HepG2 (cell line): ENCODE data around the gene SPATA7. TPM values are rescaled to one million over a fixed set of nuclear protein-coding genes. Genes with fewer than 3 reads are reported as not detected.

Experiments
- ATAC-seq: fragments of 200-7000 bp; cut with Tn5 transposase; 3 replicates; pipeline ENCODE4 v1.9.1; 2020; ENCODE audit warnings: mild to moderate bottlenecking, moderate library complexity
- BruUV-seq: library from RNA; stranded (reverse); fragments of 400-500 nt; replicated peaks from 2 replicates; lab custom pipeline; 2021; lab: Mats Ljungman, UMichigan
- CTCF ChIA-PET: fragments of 300-600 bp; formaldehyde crosslinking; extraction: SDS; loops from one replicate; lab custom pipeline; 2021; ENCODE audit warnings: low total read pairs, inconsistent platforms, low intra/inter-chr PET ratio; lab: Yijun Ruan, JAX
- POLR2A ChIA-PET: fragments of 350-600 bp; sonication (Branson Sonifier 250); formaldehyde crosslinking; loops from one replicate; lab custom pipeline; 2020; ENCODE audit warnings: antibody characterized with exemption, inconsistent platforms; lab: Yijun Ruan, JAX
- DNase-seq: peaks from one replicate; pipeline ENCODE4 v3.0.0-alpha.2; 2015; ENCODE audit warnings: low spot score
- FAIRE-seq: peaks from 3 replicates; lab custom pipeline; 2011; peaks lifted over from hg19 to GRCh38; lab: Jason Lieb, UNC
- H2AFZ ChIP-seq: one replicate; pipeline ENCODE4 v1.6.1; 2011; ENCODE audit warnings: low read length, inconsistent platforms
- H3K27ac ChIP-seq: fragments of 300-600 bp; 3 replicates; pipeline ENCODE4 v1.8.0; 2011; ENCODE audit warnings: mixed run types, mild to moderate bottlenecking, mixed read lengths, low read length, inconsistent platforms; ENCODE audit not compliant: insufficient read depth; ENCODE audit errors: extremely low read length
- H3K27me3 ChIP-seq, 2 experiments: fragments of 200-600 bp in 1 of 2; 2 replicates in 1 of 2; 3 replicates in 1 of 2; pipeline versions ENCODE4 v1.6.0 to v1.8.0; 2011; ENCODE audit warnings: low read length in 2 of 2, mild to moderate bottlenecking in 2 of 2, moderate library complexity in 2 of 2, inconsistent platforms in 1 of 2; ENCODE audit not compliant: insufficient read depth in 2 of 2, control insufficient read depth in 1 of 2
- H3K36me3 ChIP-seq, 2 experiments: fragments of 200-600 bp in 1 of 2; replicated peaks in 1 of 2; 2 replicates in 1 of 2; 3 replicates in 1 of 2; pipeline versions ENCODE4 v1.5.1 to v1.8.0; 2011; ENCODE audit warnings: low read length in 2 of 2, inconsistent platforms in 1 of 2; ENCODE audit not compliant: insufficient read depth in 2 of 2, control insufficient read depth in 1 of 2
- H3K4me1 ChIP-seq: 2 replicates; pipeline ENCODE4 v1.5.1; 2012; ENCODE audit warnings: low read length, inconsistent platforms; ENCODE audit not compliant: insufficient read depth
- H3K4me2 ChIP-seq: 2 replicates; pipeline ENCODE4 v1.6.0; 2011; ENCODE audit warnings: low read depth, low read length, inconsistent platforms
- H3K4me3 ChIP-seq, 3 experiments: fragments of 200-600 bp in 1 of 3; sonication (generic), shearing (Covaris generic) in 1 of 3; replicated peaks in 1 of 3; 2 replicates each; pipeline ENCODE4 v1.5.1; 2011 to 2016; ENCODE audit warnings: low read length in 3 of 3, inconsistent platforms in 2 of 3, low read depth in 2 of 3, mild to moderate bottlenecking in 2 of 3, control low read depth in 1 of 3, mixed read lengths in 1 of 3; ENCODE audit not compliant: insufficient read depth in 1 of 3
- H3K79me2 ChIP-seq: one replicate; pipeline ENCODE4 v1.6.1; 2011; ENCODE audit warnings: low read length, inconsistent platforms; ENCODE audit not compliant: insufficient read depth
- H3K9ac ChIP-seq: 2 replicates; pipeline ENCODE4 v1.6.0; 2011; ENCODE audit warnings: mild to moderate bottlenecking, low read depth, low read length, inconsistent platforms; ENCODE audit not compliant: insufficient read depth
- H3K9me3 ChIP-seq: 2 replicates; pipeline ENCODE4 v1.5.1; 2012; ENCODE audit warnings: mild to moderate bottlenecking, low read length
- H4K20me1 ChIP-seq: 2 replicates; pipeline ENCODE4 v1.6.0; 2011; ENCODE audit warnings: inconsistent platforms, mild to moderate bottlenecking, low read length, moderate library complexity; ENCODE audit not compliant: insufficient read depth
- ARID3A ChIP-seq: IDR thresholded peaks from 2 replicates; pipeline ENCODE4 v1.6.1; 2012; ENCODE audit warnings: low read depth, low read length, improper control_type of control experiment
- PAXIP1 ChIP-seq: sonication (generic); formaldehyde crosslinking; conservative IDR thresholded peaks from 2 replicates; pipeline ENCODE4 v1.4.0; 2020; ENCODE audit warnings: mild to moderate bottlenecking, missing genetic modification reagents, moderate library complexity
- SMARCE1 ChIP-seq: fragments of 450-650 bp; IDR thresholded peaks from 2 replicates; pipeline ENCODE4 v1.6.1; 2017; ENCODE audit warnings: borderline replicate concordance
- SOX6 ChIP-seq, 2 experiments: fragments of 450-650 bp in 1 of 2; sonication (generic) in 1 of 2; formaldehyde crosslinking in 1 of 2; IDR thresholded peaks; 2 replicates each; pipeline versions ENCODE4 v1.4.0 to v1.6.1; 2017 to 2020; ENCODE audit warnings: antibody characterized with exemption in 1 of 2, mild to moderate bottlenecking in 1 of 2, missing genetic modification reagents in 1 of 2
- STAG1 ChIP-seq: sonication (generic); formaldehyde crosslinking; IDR thresholded peaks from 2 replicates; pipeline ENCODE4 v1.4.0; 2020; ENCODE audit warnings: missing genetic modification reagents
- TEAD2 ChIP-seq: sonication (generic); formaldehyde crosslinking; IDR thresholded peaks from 2 replicates; pipeline ENCODE4 v1.9.0; 2021; ENCODE audit warnings: missing genetic modification reagents
- ZBTB39 ChIP-seq: sonication (generic); formaldehyde crosslinking; IDR thresholded peaks from 2 replicates; pipeline ENCODE4 v1.5.0; 2020; ENCODE audit warnings: missing genetic modification reagents
- ZNF12 ChIP-seq: sonication (generic); formaldehyde crosslinking; IDR thresholded peaks from 2 replicates; pipeline ENCODE4 v1.5.0; 2020; ENCODE audit warnings: missing genetic modification reagents
- WGBS: methylation state at CpG from one replicate; pipeline ENCODE4 v1.1.6; 2017; ENCODE audit warnings: low lambda C conversion rate; 5-methylcytosine and 5-hydroxymethylcytosine counted together
- in situ Hi-C: cut with HindIII; loops from 2 replicates; pipeline ENCODE4 v1.10.0; 2017; ENCODE audit warnings: low pct_unique_long_range_greater_than_20kb; ENCODE audit not compliant: extremely low pct_ligation_motif_present
- intact Hi-C: fragments of 100-400 bp; cut with micrococcal nuclease; formaldehyde crosslinking; loops from one replicate; pipeline ENCODE4 v1.10.0; 2022; ENCODE audit not compliant: unreplicated experiment
- polyA plus RNA-seq, 8 experiments: library from polyadenylated mRNA; depleted of rRNA in 3 of 8; stranded (reverse) in 7 of 8; unstranded in 1 of 8; fragments of >200 nt; fragmentation: Illumina TruSeq in 4 of 8; extraction: Trizol in 4 of 8; gene quantifications; 2 replicates each; pipeline versions ENCODE4 v1.2.1 to v1.2.3, GENCODE V29; 2011 to 2016; ENCODE audit warnings: low read depth in 4 of 8, missing spikeins in 1 of 8, mixed read lengths in 1 of 8; ENCODE audit not compliant: insufficient read depth in 1 of 8
- total RNA-seq, 5 experiments: library from RNA; depleted of rRNA; stranded (reverse); fragments of >200 nt; fragmentation: Illumina TruSeq; extraction: Trizol; gene quantifications; 2 replicates each; pipeline ENCODE4 v1.2.3, GENCODE V29; 2016; ENCODE audit warnings: low read depth in 1 of 5
- TF ChIP-seq, protein P1 (sequence below): sonication (generic); formaldehyde crosslinking; IDR thresholded peaks from 2 replicates; pipeline ENCODE4 v1.4.0; 2020; ENCODE audit warnings: missing genetic modification reagents
- TF ChIP-seq, protein P2 (sequence below): sonication (generic); formaldehyde crosslinking; IDR thresholded peaks from 2 replicates; pipeline ENCODE4 v1.5.0; 2020; ENCODE audit warnings: mild to moderate bottlenecking, missing genetic modification reagents, moderate library complexity

SPATA7 gene
- total and polyA plus RNA-seq, 2 of the 13 experiments (the other 11 are each of a cell fraction or from before 2014, with no cell fraction given) = 3.6 to 5.5 TPM

GRCh38 chr14:88454886-88455285 is 69.4 kb downstream of the SPATA7 start (continued):
- TF ChIP-seq, protein P1, sequence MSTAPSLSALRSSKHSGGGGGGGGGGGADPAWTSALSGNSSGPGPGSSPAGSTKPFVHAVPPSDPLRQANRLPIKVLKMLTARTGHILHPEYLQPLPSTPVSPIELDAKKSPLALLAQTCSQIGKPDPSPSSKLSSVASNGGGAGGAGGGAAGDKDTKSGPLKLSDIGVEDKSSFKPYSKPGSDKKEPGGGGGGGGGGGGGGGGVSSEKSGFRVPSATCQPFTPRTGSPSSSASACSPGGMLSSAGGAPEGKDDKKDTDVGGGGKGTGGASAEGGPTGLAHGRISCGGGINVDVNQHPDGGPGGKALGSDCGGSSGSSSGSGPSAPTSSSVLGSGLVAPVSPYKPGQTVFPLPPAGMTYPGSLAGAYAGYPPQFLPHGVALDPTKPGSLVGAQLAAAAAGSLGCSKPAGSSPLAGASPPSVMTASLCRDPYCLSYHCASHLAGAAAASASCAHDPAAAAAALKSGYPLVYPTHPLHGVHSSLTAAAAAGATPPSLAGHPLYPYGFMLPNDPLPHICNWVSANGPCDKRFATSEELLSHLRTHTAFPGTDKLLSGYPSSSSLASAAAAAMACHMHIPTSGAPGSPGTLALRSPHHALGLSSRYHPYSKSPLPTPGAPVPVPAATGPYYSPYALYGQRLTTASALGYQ (CRISPR knock-in tag) = no peak

GRCh38 chr14:88463318-88463717 is 77.9 kb downstream of the SPATA7 start:
- ATAC-seq (peak; percentile 91), FAIRE-seq (no peak), DNase-seq (peak; percentile 53)
- no peaks in the 10 kb centered on the region for H3K79me2 ChIP-seq
- WGBS = 48% methylated on average over 4 of the region's 4 CpGs
- CTCF ChIA-PET = no interaction called here
- H2AFZ ChIP-seq = no peak overlapping the region
- H3K9me3 ChIP-seq = no peaks in the 10 kb centered on the region
- H3K36me3 ChIP-seq = peaks cover 3 to 5% of the 10 kb centered on the region in 2 experiments; a peak in 3 of 5 replicates
- no peak overlapping the region for H3K27ac ChIP-seq
- no peaks in the 10 kb centered on the region for H3K27me3 ChIP-seq
- H3K4me3 ChIP-seq = no peak overlapping the region
- no peak overlapping the region for H3K9ac ChIP-seq
- TF ChIP-seq SOX6 (IDR thresholded peaks at IDR 0.05) (no peak), SOX6 (CRISPR knock-in tag; IDR thresholded peaks at IDR 0.05) (0 out of 2 replicates have a peak, but pooled peaks have one; percentile 17), TEAD2 (CRISPR knock-in tag) (no peak), SMARCE1 (no peak), PAXIP1 (CRISPR knock-in tag) (0 out of 2 replicates have a peak, but pooled peaks have one; percentile 24), ZBTB39 (CRISPR knock-in tag) (0 out of 2 replicates have a peak, but pooled peaks have one; percentile 61), ARID3A (0 out of 2 replicates have a peak, but pooled peaks have one; percentile 20), ZNF12 (CRISPR knock-in tag) (peak; percentile 51; the same call in 1 of the 2 replicates), STAG1 (CRISPR knock-in tag) (0 out of 2 replicates have a peak, but pooled peaks have one; percentile 25)
- TF ChIP-seq, protein P2, sequence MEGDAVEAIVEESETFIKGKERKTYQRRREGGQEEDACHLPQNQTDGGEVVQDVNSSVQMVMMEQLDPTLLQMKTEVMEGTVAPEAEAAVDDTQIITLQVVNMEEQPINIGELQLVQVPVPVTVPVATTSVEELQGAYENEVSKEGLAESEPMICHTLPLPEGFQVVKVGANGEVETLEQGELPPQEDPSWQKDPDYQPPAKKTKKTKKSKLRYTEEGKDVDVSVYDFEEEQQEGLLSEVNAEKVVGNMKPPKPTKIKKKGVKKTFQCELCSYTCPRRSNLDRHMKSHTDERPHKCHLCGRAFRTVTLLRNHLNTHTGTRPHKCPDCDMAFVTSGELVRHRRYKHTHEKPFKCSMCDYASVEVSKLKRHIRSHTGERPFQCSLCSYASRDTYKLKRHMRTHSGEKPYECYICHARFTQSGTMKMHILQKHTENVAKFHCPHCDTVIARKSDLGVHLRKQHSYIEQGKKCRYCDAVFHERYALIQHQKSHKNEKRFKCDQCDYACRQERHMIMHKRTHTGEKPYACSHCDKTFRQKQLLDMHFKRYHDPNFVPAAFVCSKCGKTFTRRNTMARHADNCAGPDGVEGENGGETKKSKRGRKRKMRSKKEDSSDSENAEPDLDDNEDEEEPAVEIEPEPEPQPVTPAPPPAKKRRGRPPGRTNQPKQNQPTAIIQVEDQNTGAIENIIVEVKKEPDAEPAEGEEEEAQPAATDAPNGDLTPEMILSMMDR (CRISPR knock-in tag) = peak; percentile 57
- no peaks in the 10 kb centered on the region for H4K20me1 ChIP-seq
- BruUV-seq = no TSS peak
- in situ Hi-C loops = no loop called here
- intact Hi-C loops = no loop called here
- H3K4me2 ChIP-seq = no peak overlapping the region
- POLR2A ChIA-PET = no interaction called here
- peaks cover 15% of the 10 kb centered on the region for H3K4me1 ChIP-seq
